Motor neuron (in vitro differentiated cells): ENCODE results near the gene BLACAT1. TPM values are rescaled to one million over a fixed set of nuclear protein-coding genes. Genes with fewer than 3 reads are reported as not detected.

Experiments
- ATAC-seq, 8 experiments: fragments of 200-7000 bp; cut with Tn5 transposase; replicated peaks in 6 of 8; 2 replicates each; pipeline ENCODE4 v1.8.0; 2021; ENCODE audit warnings: mild to moderate bottlenecking in 8 of 8, moderate library complexity in 8 of 8
- H3K27ac ChIP-seq, 2 donors: fragments of 250-450 bp; sonication (Bioruptor Pico); 2 replicates each; pipeline ENCODE4 v1.9.0; 2021; ENCODE audit warnings: antibody characterized with exemption in 2 of 2, mild to moderate bottlenecking in 2 of 2, moderate library complexity in 1 of 2
- H3K4me1 ChIP-seq, 2 donors: fragments of 250-450 bp; sonication (Bioruptor Pico); replicated peaks in 1 of 2; 2 replicates each; pipeline ENCODE4 v1.6.1; 2021; ENCODE audit warnings: antibody characterized with exemption in 2 of 2, mild to moderate bottlenecking in 2 of 2, moderate library complexity in 1 of 2
- H3K4me3 ChIP-seq, 5 donors: fragments of 250-450 bp; sonication (Bioruptor Pico); 2 replicates each; pipeline ENCODE4 v1.9.0; 2021; ENCODE audit warnings: antibody characterized with exemption in 5 of 5, mild to moderate bottlenecking in 5 of 5, moderate library complexity in 4 of 5
- WGBS, 10 experiments: fragments of 450-650 bp; shearing (Covaris generic); methylation state at CpG; one replicate each; pipeline ENCODE4 v1.0.0; 2022; 5-methylcytosine and 5-hydroxymethylcytosine counted together
- in situ Hi-C, 9 experiments: fragments of 400-800 bp; cut with MboI; loops; one replicate each; pipeline ENCODE4 v1.15.0; 2021; ENCODE audit warnings: low sequenced_read_pairs in 9 of 9, low pct_unique_long_range_greater_than_20kb in 2 of 9; ENCODE audit not compliant: unreplicated experiment in 9 of 9
- total RNA-seq, 8 experiments: library from RNA; unstranded; fragments of 300-600 nt; gene quantifications; 2 replicates each; pipeline versions ENCODE4 v1.2.3 to v1.2.4, GENCODE V29; 2022

Gene BLACAT1
- total RNA-seq, 8 experiments from 2014 or later, result 0.10 to 5.9 (median 2.2) TPM; not detected in 1

DNA sequence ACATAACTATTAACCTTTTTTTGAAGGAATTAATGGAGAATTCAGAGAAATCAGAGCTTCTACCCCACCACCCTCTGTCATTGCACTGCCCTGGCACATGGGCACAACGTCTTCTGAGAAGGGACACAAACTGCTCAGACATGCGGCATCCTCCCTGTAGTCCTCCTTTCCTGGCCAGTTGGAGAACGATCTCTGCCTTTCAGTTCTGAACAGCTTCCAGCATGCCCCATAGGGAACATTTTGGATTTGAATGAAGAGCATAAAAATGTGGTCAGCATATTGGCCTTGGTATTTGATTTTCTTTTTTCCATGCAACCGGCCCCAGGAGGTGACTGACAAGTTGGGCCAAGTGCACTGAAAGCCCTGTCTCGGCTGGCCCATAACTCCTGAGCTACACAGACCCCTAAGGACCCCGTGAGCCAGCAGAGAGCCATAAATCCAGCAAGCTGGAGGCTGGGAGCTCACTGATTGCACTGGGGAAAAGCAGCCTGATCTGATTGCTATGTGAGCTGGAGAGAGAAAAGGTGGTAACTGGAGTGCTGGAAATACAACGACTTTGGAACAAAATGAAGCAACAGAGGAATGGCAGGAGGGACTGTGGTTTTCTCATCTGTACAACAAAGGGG lies 10.9 kb upstream of the BLACAT1 start:
- in situ Hi-C loops, result no loop called here
- peaks cover 33 to 37% of the 10 kb centered on the region in 2 donors for H3K4me1 ChIP-seq
- WGBS, 10 experiments, result 4 to 21% (median 17%) methylated on average over 1 to 6 of the region's 7 CpGs; no CpG with 5 or more reads in 3 of the 10 experiments
- H3K4me3 ChIP-seq, result no peak overlapping the region
- ATAC-seq, result peak in 5 of 8 experiments; percentile 89 to 97 (median 92)
- H3K27ac ChIP-seq, result peak overlapping the region; percentile 43 to 74

DNA sequence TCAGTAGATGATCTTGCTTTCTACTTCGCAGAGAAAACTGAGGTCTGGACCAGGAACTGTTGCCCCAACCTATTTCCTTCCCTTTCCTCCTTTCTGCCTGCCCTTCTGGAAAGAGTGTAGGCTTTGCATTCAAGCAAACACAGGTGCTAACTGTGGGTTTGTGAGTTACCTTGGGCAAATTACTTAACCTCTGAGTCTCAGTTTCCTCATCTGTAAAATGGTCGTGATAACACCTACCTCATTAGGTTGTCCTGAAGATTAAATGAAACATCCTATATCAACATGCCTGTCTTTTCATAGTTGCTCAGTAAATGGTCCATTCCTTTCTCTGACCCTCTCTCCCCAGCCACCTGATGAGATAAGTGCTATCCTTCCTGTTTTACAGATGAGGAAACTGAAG lies 9.5 kb upstream of the BLACAT1 start:
- WGBS, 10 experiments, result 0 to 100% (median 45%) methylated on average over 1 to 2 of the region's 2 CpGs; no CpG with 5 or more reads in 3 of the 10 experiments
- in situ Hi-C loops, result no loop called here
- no peak overlapping the region for H3K4me3 ChIP-seq
- no peak overlapping the region for H3K27ac ChIP-seq
- H3K4me1 ChIP-seq, result peaks cover 33 to 37% of the 10 kb centered on the region in 2 donors
- no peak for ATAC-seq

DNA sequence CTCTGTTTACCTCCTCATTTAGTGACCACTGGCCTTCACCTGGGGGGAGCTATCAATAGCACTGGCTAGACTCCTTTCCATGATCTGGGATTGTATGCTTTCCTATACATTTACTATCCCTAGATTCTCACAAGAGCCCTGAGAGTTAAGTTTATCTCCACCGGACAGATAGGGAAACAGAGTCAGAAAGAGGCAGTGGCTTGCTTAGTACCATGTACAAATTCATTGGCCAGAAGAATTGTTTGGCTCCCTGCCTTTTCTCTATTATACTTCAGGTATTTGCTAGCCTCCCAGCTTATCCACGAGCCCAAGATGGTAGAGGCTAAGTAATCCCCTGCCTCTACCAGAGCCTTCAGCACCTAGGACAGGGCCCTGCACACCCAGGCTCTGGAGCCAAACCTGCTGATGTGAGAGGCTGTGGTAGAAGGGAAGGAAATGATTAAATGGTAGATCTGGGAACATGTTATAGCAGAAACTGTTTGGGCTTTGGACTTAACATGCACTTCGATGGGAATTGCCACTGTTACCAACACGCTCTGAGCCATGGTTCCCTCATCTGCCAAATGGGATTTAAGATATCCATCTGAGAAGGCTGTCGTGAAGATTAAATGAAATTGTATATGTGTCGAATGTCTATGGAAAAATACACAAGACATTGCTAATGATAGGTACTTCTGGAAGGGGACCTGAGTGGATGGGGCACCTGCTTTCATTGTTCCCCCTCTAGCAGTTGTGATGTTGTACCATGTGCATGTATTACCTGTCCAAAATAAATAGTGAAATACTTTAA lies 3.1 kb upstream of the BLACAT1 start:
- H3K27ac ChIP-seq, result no peak overlapping the region
- H3K4me3 ChIP-seq, result no peak overlapping the region
- in situ Hi-C loops, result no loop called here
- WGBS, 10 experiments, result 26 to 100% (median 60%) methylated on average over 1 to 6 of the region's 6 CpGs; no CpG with 5 or more reads in 1 of the 10 experiments
- peak in 3 of 8 experiments; percentile 70 to 77 (median 73) for ATAC-seq
- H3K4me1 ChIP-seq, result peaks cover 23 to 25% of the 10 kb centered on the region in 2 donors

DNA sequence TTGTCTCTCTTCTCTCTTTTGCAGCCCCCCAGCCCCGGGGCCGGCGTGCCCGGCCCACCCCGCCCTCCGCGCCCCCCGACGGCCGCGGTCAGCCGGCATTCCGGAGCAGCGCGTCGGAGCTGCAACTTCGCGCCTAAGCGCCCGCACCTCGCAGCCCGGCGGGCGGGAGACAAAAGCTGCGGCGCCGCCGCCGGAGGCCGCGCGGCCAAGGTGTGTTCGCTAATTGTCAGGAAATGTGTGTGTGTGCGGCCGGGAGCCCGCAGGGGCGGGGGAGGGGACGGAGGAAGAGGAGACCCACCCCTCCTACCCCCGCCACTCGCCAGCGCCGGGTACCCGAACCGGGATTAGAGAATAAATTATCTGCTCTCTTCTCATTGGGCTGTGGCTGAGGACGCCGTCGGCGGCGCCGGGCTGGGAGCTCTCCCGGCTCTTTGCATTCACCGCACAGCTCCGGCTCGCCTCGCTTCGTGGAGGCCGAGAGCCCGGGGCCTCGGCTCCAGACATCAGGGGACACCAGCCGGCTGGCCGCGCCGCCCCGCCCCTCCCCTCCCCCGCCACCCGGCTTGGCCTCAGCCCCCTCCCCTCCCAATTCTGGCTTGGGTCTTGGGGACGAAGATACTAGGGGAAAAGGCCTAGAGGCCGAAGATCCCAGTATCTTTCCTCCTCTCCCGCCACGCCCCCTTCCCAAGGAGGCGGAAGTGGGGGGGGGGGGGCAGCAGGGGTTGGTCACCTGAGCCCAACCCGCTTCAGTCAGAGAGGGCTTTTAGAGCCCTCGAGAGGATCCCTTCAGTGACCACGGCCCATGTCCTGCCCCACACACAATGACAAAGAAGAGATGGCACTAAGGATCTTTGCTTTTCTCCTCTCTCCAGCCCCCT lies 1.3 kb upstream of the BLACAT1 start:
- peak; percentile 75 to 91 (median 88) for ATAC-seq
- Histone ChIP-seq H3K4me3 (peak overlapping the region; percentile 37 to 67 (median 53)), H3K4me1 (peaks cover 24 to 27% of the 10 kb centered on the region in 2 donors), H3K27ac (peak overlapping the region; percentile 68 to 93)
- in situ Hi-C loops, result no loop called here
- 7 to 17% methylated on average over 2 of the region's 74 CpGs; no CpG with 5 or more reads in 8 of the 10 experiments for WGBS, 10 experiments

DNA sequence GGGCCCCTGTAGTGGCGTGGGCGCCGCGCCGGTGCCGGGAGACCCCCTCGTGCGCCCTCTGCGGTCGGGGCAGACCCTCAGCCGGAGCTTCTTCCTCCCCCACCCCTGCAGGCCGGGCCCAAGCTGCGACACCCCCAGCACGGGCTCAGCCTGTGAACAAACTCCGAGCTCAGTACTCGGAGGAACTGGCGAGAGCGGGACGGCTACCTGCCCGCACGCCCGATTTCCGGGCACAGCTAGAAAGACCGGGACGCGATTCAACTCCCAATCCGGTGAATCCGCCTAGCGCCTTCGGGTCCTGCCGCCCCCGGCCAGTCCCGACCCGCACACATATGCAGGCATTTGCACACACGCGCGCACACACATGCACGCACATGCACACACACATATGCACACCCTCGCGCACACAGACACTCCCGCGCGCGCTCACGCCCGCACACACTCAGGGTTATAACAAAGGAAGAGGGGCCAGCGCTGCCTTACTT lies 580 bp upstream of the BLACAT1 start:
- ATAC-seq, result peak in 7 of 8 experiments; percentile 17 to 47 (median 36)
- in situ Hi-C loops, result no loop called here
- Histone ChIP-seq H3K27ac (peak overlapping the region; percentile 68 to 93), H3K4me3 (peak overlapping the region; percentile 37 to 67 (median 53)), H3K4me1 (peaks cover 25 to 29% of the 10 kb centered on the region in 2 donors)
- 0 to 3% (median 0%) methylated on average over 1 to 24 of the region's 47 CpGs; no CpG with 5 or more reads in 4 of the 10 experiments for WGBS, 10 experiments

DNA sequence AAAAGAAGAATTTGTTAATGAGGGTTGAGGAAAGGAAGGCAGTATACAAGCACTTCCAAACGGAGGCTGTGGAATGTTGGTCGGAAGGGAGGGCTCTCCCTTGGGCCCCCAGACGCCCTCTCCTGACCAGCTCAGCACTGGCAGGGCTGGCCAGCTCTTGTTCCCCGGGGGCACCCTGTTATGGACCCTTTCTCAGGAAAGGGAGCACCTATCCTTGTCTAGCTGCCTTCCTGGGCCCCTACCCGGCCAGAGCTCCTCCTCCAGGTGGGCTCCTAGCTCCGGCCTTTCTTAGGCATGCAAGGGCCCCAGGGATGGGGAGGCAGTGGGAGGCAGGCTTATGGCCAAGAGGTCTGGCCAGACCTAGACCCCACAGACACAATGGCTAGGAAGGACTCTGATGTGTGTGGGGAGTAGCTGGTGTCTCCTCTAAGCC lies 926 bp downstream of the BLACAT1 start:
- WGBS, 10 experiments, result 0 to 45% (median 10%) methylated on average over 1 to 6 of the region's 6 CpGs; no CpG with 5 or more reads in 3 of the 10 experiments
- no peak for ATAC-seq
- peak overlapping the region in 1 of 2 donors; percentile 93 for H3K27ac ChIP-seq
- H3K4me3 ChIP-seq, result peak overlapping the region; percentile 37 to 67 (median 53)
- in situ Hi-C loops, result no loop called here
- H3K4me1 ChIP-seq, result peaks cover 40 to 44% of the 10 kb centered on the region in 2 donors

DNA sequence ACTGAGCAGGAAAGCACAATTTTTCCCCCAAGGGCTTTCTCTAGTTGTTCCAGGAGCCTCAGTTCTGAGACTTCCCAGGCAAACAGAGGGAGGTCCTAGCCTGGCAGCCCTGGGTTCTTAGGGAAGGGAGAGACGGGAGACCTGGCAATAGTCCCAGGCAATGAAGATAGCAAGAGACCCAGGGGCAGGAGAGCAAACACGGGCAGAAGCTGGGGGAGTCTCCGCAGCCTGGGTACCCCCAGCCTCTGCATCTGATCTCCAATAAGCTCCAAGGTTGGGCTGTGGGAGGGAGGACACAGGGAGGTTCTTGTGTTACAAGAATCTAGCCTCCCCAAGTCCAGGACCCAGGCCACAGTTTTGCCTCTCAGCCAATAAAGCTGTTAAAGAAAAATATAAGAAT lies 2.4 kb downstream of the BLACAT1 start:
- Histone ChIP-seq H3K4me3 (no peak overlapping the region), H3K4me1 (peaks cover 54 to 59% of the 10 kb centered on the region in 2 donors), H3K27ac (no peak overlapping the region)
- in situ Hi-C loops, result no loop called here
- WGBS, 10 experiments, result 75 to 90% (median 84%) methylated on average over 2 to 3 of the region's 3 CpGs; no CpG with 5 or more reads in 7 of the 10 experiments
- no peak for ATAC-seq

DNA sequence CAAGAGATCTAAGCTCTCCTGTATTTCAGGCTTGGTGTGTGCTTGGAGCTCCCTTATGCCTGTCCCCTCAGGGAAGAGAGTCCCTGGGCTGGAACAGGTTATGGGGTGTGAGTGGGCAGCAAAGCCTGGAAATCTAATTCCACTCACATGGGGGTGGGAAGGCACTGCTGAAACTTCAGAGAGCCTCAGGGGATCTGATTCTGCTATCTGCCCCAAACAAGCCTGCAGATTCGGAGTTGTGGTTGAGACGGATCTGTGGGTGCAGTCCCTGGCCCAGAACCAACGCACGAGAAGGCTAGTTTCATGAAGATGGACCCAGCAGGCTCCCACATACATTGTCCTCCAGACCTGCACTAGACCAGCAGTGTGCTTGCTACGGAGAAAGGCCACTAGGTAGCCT lies 2.9 kb downstream of the BLACAT1 start:
- Histone ChIP-seq H3K4me3 (no peak overlapping the region), H3K4me1 (peaks cover 60 to 61% of the 10 kb centered on the region in 2 donors), H3K27ac (no peak overlapping the region)
- in situ Hi-C loops, result no loop called here
- no peak for ATAC-seq
- 19 to 100% (median 83%) methylated on average over 1 to 5 of the region's 5 CpGs; no CpG with 5 or more reads in 4 of the 10 experiments for WGBS, 10 experiments

DNA sequence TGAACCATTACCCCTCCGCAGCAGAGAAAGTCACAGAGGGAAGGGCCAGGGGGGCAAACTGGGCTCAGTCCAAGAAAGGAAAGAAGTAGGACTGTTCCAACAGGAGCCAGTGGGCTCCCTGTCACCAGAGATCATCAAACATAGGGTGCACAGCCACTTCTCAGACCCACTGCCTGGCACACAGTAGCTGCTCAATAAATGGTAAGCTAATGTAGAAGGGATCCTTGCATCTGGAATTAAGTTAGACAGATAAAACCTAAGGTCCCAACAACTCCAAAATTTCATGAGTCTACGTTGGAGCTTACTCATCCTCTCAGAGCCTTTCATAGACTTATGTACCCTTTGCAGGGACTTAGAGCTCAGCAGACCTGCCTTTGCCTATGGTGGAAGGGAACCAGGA lies 3.5 kb downstream of the BLACAT1 start:
- 14 to 100% (median 88%) methylated on average over 1 to 2 of the region's 2 CpGs; no CpG with 5 or more reads in 3 of the 10 experiments for WGBS, 10 experiments
- no peak overlapping the region for H3K27ac ChIP-seq
- no peak overlapping the region for H3K4me3 ChIP-seq
- peaks cover 60 to 61% of the 10 kb centered on the region in 2 donors for H3K4me1 ChIP-seq
- in situ Hi-C loops, result no loop called here
- no peak for ATAC-seq

DNA sequence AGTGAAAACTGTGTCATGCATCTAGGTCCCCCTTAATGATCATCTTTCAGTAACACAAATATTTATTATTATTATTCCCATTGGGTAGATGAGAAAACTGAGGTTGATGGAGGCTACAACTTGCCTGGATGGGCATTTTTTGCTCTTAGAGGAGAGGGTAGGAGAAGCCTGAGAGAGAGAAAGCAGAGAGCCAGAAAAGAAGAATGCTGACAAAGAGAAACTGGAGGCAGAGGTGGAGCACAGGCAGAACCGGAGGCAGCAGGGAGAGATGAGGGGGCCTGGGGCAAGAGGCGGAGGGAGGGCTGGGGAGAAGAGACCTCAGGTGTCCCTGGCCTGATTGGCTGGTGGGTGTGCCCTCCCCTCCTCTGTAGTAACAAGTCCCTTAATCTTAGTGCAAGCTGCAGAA lies 4.1 kb downstream of the BLACAT1 start:
- no CpG with 5 or more reads among the region's 2 CpGs for whole genome bisulfite sequencing, 10 experiments
- Histone ChIP-seq H3K4me3 (no peak overlapping the region), H3K27ac (no peak overlapping the region), H3K4me1 (peaks cover 66 to 67% of the 10 kb centered on the region in 2 donors)
- ATAC-seq, result no peak
- in situ Hi-C loops, result no loop called here

DNA sequence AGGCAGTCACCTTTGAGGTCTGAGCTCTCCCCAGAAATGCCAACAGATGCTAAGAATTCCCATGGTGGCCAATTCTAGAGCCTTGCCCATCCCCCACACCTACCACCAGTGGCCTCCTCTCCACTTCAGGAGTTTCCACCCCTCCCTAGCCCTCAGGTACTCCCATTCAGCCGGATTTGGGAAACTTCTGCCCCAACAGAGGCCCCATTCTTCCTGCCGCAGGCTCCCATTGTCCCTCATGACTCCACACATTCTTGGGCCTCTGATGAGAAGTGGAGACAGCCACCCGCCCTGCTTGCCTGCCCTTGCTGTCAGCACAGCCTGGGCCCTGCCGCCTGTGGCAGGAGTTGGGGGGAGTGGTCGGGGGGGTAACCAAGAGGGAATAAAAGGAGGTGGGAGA lies 4.6 kb downstream of the BLACAT1 start:
- H3K27ac ChIP-seq, result no peak overlapping the region
- ATAC-seq, result no peak

DNA sequence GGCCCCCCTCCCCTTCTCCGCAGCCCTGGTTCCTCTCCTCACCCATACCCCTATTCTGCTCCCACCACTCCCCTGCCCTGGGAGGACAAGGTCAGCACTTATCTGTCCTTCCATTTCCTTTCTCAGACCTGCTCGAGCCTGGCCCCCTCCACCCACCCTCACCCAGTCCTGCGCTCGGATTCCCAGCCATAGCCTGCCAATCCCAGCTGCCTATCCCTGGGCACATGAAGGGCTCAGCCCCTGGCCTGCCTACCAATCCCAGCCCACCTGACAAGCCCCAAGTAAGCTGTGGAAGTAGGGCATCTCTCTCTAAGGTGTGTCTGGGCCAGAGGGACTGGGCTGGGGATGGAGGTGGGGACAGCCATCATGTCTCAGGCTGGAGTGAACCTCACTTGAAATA lies 5.4 kb downstream of the BLACAT1 start:
- in situ Hi-C loops, result no loop called here

More for the DNA sequence above, 4.6 kb downstream of the BLACAT1 start:
- WGBS, 10 experiments, result 0 to 25% (median 20%) methylated on average over 1 to 5 of the region's 5 CpGs; no CpG with 5 or more reads in 7 of the 10 experiments
- in situ Hi-C loops, result no loop called here
- Histone ChIP-seq H3K4me3 (no peak overlapping the region), H3K4me1 (peaks cover 71 to 72% of the 10 kb centered on the region in 2 donors)

More for the DNA sequence above, 5.4 kb downstream of the BLACAT1 start:
- 38% methylated on average over 3 of the region's 4 CpGs; no CpG with 5 or more reads in 9 of the 10 experiments for WGBS, 10 experiments
- H3K27ac ChIP-seq, result peak overlapping the region; percentile 30 to 41
- no peak overlapping the region for H3K4me3 ChIP-seq
- peak in 4 of 8 experiments; percentile 3 to 30 (median 12) for ATAC-seq
- H3K4me1 ChIP-seq, result peaks cover 77 to 79% of the 10 kb centered on the region in 2 donors
